GM18520 (cell line): ENCODE measurements around the gene ATPAF1.
A peak's percentile ranks its signal among the peaks of the same experiment; 100 is the strongest.
"Not testable (repeated sequence)": the region's sequence is repeated elsewhere in the genome, so short reads cannot be mapped to it uniquely, and the experiment has no call there.

Source experiments
- ATAC-seq: cut with Tn5 transposase; IDR thresholded peaks from one replicate; pipeline ENCODE4 v1.9.1; 2021; ENCODE audit not compliant: unreplicated experiment

ATPAF1 gene, protein sequence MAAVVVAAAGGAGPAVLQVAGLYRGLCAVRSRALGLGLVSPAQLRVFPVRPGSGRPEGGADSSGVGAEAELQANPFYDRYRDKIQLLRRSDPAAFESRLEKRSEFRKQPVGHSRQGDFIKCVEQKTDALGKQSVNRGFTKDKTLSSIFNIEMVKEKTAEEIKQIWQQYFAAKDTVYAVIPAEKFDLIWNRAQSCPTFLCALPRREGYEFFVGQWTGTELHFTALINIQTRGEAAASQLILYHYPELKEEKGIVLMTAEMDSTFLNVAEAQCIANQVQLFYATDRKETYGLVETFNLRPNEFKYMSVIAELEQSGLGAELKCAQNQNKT

DNA sequence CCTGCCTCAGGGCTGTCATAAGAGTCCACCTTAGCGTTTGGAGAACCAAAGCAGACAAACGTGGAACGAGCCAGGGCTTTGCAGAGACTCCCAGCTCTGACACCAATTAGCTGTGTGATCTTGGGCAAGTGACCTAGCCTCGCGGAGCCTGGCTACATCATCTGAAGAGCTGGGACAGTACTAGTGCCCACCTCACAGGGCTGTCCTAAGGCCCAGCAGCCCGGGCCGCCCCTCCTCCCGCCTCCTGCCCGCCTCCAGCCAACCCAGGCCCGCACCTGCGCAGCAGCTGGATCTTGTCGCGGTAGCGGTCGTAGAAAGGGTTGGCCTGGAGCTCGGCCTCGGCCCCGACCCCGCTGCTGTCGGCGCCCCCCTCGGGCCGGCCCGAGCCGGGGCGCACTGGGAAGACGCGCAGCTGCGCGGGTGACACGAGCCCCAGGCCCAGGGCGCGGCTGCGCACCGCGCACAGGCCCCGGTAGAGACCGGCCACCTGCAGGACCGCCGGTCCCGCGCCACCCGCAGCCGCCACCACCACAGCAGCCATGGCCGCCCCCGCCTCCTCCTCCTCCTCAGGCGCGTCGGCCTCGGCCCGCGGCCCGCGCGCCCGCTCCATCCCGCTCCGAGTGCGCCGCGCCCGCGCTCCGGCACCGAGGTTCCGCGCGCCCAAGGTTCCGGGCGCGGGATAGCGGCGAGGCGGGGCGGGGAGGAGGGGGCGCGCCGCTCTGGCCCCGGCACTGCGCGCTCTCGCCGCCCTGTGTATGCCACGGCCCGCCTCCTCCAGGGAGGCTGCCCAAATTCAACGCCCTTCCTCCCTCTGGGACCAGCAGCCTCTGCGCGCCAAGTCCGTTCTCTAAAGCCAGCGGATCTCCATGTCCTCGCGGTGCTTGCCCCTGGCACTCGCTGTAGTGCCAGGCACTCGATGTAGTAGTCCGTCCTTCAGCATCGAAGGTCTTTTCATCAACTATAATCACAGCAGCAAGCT is at the start of gene ATPAF1:
Gene ATPAF1 (minus strand): TSS at position 583 of the 979 bp plus-strand sequence. CDS start 42 bp downstream, at position 541.
- ATAC-seq = peak; percentile 64

DNA sequence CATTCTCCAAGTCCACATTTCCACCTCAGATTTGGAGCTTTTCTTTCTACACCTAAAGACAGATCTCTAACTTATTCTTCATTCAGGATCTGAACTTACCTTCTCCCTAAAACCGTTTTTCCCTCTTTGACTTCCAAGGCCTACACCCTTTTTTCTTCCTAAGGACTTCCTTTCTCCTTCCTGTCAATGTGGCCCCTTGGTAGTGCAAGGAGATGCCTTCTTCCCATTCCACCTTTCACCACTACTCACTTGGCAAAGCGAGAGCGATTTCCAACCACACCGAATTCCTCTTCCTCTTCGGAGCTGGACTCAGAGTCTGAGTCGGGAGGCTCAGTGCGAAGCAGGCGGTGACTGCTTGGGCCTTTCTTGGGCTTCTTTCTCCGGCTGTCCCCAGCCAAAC is 49.5 kb upstream of the ATPAF1 start:
- no peak for ATAC-seq

DNA sequence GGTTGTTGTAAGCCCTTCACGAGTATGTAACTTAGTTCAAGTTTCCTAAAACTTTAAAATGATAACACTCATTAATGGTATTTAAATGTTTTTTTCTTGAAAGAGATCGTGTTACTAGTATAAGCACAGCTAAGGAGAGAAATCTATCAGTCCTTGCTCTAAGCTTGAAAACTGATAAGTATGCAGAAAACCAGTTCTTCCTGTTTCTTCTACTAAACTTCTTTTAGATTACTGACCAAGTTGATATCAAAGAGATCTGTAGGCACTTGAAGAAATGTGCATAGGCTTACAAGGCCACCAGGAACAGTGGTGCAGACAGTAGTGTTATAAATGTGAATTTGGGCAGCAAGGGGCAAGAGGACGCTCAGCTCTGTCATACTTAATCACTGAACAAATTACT is 46.8 kb upstream of the ATPAF1 start:
- ATAC-seq = no peak

DNA sequence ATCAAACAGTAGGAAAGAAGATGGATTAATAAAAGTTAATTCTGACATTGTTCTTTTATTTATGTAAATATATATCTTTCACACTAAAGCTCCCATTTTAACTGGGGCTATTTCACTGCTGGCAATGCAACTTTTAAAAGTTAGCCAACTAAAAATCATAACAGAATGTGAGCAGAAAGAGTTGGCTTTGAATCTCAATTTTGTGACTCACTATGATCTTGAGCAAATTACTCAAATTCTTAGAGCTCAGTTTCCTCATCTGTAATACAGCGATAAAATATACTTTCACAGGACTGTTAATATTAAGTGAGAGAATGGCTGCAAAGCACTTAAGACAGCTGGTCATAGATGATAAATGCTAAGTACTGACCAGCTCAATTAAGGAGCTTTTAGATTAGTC is 40.0 kb upstream of the ATPAF1 start:
- no peak for ATAC-seq

DNA sequence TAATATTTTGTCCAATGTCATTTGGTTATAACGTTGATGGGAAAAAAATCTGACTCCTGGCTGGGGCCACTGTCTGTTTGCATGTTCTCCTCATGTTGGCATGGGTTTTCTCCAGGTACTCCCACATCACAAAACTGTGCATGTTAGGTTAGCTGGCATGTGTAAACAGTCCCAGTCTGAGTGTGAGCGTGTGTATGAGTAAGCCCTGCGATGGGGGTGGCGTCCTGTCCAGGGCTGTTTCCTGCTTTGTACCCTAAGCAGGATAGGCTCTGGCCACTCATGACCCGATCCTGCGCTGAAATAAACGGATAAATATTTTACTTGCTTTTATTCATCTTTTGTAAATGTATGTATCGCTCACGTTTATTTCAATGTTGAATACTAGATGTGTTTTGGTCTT is 37.2 kb upstream of the ATPAF1 start:
- no peak for ATAC-seq

DNA sequence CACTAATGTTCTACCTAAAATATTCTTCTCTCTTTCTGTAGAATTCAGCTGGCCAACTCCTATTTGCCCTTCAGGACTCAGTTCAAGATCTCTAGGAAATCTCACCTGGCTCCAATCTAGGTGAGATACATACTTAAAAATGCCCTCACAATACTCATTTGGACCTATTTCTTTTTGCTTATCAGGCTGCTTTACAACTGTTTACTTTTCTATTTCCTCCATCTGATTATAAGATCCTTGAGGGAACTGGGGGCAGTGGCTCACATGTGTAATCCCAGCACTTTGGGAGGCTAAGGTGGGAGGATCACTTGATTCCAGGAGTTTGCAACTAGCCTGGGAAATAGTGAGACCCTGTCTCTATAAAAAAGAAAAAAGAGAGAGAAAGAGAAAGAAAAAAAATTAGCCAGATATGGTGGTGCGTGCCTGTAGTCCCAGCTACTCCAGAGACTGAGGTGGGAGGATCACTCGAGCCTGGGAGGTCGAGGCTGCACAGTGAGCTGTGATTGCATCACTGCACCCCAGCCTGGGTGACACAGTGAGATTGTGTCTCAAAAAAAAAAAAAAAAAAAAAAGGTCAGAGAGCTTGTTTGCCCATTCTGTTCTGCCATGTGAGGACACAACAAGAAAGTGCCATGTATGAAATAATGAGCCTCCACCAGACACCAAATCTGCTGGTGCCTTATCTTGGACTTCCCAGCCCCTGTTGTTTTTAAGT is 35.9 kb upstream of the ATPAF1 start:
- ATAC-seq = no peak

- ATAC-seq = no peak
Measured at GRCh38 chr1:46699666-46700065, 31.5 kb upstream of the ATPAF1 start.

DNA sequence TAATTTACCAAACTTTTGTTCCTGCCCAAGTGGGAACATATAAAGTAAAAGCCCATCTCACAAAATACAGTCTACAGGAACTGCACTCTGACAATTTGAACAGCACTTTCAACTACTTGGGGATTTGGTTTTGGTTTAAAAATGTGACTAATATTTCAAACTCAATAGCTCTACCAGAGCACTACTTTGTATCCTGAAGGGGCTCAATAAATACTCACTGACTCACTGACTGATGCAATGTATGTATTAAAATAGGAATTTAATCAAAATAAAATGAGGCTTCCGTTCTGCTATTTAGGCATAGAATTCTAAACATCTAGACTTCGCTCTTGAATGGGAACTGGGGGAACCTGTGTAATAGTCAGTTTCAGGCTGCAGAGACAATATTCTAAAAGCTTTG is 28.9 kb upstream of the ATPAF1 start:
- no peak for ATAC-seq

- ATAC-seq = not testable (repeated sequence)
Measured at GRCh38 chr1:46694676-46695075, 26.5 kb upstream of the ATPAF1 start.

GRCh38 chr1:46692811-46693770 is 24.9 kb upstream of the ATPAF1 start:
- ATAC-seq = no peak

- no peak for ATAC-seq
Measured at GRCh38 chr1:46691997-46692790, 24.0 kb upstream of the ATPAF1 start.

DNA sequence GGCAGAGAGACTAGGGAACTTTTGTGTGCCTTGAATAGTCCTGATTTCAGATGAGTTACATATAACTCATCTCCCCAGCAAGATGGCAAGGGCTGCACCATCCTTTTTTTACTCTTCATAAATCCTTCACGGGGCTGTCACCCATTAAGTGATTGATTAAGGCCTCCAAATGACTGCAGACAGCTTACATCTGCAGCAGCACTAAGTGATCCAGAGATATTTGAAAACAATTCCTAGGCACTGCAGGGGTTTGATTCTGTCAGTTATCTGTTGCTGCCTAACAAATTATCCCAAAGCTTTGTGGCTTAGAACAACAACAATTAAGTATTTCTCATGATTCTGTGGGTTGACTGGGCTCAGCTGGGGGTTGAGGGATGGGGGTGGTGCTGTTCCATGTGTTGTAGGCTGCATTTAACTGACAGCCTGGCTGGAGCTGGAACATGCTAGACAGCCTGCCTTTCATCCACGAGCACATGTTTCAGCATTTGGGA is 22.8 kb upstream of the ATPAF1 start:
- no peak for ATAC-seq

- no peak for ATAC-seq
Measured at GRCh38 chr1:46689897-46690296, 21.7 kb upstream of the ATPAF1 start.

GRCh38 chr1:46689356-46689755 is 21.2 kb upstream of the ATPAF1 start:
- no peak for ATAC-seq

- ATAC-seq = no peak
Measured at GRCh38 chr1:46687921-46688509, 19.9 kb upstream of the ATPAF1 start.

DNA sequence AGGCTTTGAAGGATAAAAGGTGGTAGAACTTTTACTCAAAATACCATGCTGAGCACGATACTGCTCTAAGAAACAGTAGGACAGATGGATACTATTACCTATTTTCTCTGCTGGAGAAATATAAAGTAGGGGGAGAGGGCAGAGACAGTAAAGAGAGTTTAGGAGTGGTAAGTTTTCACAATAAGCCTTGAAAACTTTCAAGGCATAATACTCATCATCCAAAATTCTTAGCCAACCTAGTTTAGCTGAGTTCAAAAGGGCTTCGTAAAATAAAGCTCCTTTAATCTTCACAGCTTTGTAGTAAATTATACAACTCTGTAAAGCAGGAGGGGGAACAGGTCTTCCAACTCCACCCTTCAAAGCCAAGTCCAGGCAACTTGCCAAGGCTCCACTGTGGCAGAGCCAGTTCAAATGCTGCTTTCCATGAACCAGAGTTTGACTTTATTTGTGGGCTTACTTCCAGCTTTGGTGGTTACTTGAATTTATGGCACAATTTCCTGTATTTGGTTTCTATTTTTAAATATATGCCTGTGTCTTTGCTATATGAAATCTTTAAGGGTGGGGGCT is 19.0 kb upstream of the ATPAF1 start:
- ATAC-seq = no peak

DNA sequence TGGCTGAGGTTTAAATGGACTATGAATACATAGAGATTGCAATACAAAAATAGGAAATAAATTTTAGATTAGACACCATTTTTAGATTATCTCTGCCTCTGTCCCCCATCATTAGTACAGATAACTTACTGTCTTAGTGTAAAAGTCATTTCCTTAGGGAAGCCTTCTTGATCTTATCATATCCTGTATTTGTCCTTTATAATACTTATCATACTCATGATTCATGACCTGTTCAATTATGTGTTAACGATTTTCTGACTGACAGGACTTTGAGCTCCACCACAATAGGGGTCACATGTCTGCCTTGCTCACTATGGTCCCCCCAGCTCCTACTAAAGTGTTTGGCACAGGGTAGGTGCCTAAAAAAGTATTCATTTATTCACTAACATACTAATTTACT is 18.1 kb upstream of the ATPAF1 start:
- no peak for ATAC-seq

DNA sequence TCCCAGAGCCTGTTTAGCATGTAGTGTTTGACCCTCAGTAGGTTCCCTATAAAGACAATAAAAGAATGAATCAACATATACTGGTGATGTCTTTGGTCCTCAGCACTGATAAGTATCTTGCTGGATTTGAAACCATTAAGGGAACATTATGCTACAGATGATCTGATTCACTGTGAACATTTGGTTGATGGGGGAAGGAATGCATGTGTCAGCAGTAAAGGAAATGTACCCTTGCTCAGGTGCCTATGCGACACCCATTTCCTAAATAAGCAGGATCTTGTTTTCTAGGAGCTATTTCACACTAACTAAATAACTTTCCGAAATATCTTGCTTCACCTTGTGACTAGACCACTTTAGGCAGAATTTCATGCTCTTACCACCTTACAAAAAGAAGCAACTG is 16.5 kb upstream of the ATPAF1 start:
- ATAC-seq = no peak

DNA sequence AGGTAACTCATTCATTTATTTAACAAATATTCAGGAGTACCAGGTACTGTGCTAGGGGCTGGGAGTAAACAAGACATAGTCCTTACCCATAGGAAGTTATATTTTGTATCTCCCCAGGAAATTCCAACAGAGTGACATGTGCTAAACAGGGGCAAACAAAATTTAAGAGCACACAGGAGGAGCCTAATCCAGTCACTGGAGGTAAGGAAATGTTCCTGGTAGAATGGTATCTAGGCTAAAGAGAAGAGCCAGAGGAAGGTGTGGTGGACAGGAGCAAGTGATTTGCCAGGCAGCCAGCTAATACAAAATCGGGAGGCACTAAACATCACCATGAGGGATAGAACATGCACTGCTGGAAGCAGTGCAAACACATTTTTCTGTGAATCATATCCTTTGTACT is 13.9 kb upstream of the ATPAF1 start:
- ATAC-seq = no peak
